Fibroblast of peridontal ligament (primary cell): ENCODE measurements around the gene SAXO2.
"Not testable (repeated sequence)": the region's sequence is repeated elsewhere in the genome, so short reads cannot be mapped to it uniquely, and the experiment has no call there.

Experiments
- DNase-seq: peaks from one replicate; pipeline ENCODE4 v3.0.0-alpha.2; 2010; ENCODE audit errors: extremely low read depth

The SAXO2 gene

GRCh38 chr15:82286475-82286874 is 23.9 kb downstream of the SAXO2 start:
- DNase-seq, result not testable (repeated sequence)

GRCh38 chr15:82288202-82288601 is 25.6 kb downstream of the SAXO2 start:
- not testable (repeated sequence) for DNase-seq

- no peak for DNase-seq
Observed at GRCh38 chr15:82292271-82292670, 29.7 kb downstream of the SAXO2 start.

- DNase-seq, result no peak
Observed at GRCh38 chr15:82294061-82294690, 31.6 kb downstream of the SAXO2 start.

GRCh38 chr15:82297546-82297945 is 34.9 kb downstream of the SAXO2 start:
- DNase-seq, result no peak

GRCh38 chr15:82298032-82298431 is 35.4 kb downstream of the SAXO2 start:
- no peak for DNase-seq

- no peak for DNase-seq
Observed at GRCh38 chr15:82298520-82298919, 35.9 kb downstream of the SAXO2 start.

- not testable (repeated sequence) for DNase-seq
Observed at GRCh38 chr15:82299511-82299914, 36.9 kb downstream of the SAXO2 start.

- DNase-seq, result not testable (repeated sequence)
Observed at GRCh38 chr15:82300326-82300725, 37.7 kb downstream of the SAXO2 start.

- no peak for DNase-seq
Observed at GRCh38 chr15:82300883-82301282, 38.3 kb downstream of the SAXO2 start.

GRCh38 chr15:82301296-82302016 is 38.8 kb downstream of the SAXO2 start:
- no peak for DNase-seq

- DNase-seq, result no peak
Observed at GRCh38 chr15:82303956-82304777, 41.5 kb downstream of the SAXO2 start.

GRCh38 chr15:82304778-82305090 is 42.1 kb downstream of the SAXO2 start:
- no peak for DNase-seq

GRCh38 chr15:82305621-82306048 is 43.0 kb downstream of the SAXO2 start:
- DNase-seq, result no peak

GRCh38 chr15:82306791-82307713 is 44.4 kb downstream of the SAXO2 start:
- no peak for DNase-seq

GRCh38 chr15:82307714-82308081 is 45.1 kb downstream of the SAXO2 start:
- DNase-seq, result no peak

- no peak for DNase-seq
Observed at GRCh38 chr15:82309802-82310201, 47.2 kb downstream of the SAXO2 start.

GRCh38 chr15:82311321-82311720 is 48.7 kb downstream of the SAXO2 start:
- not testable (repeated sequence) for DNase-seq

- DNase-seq, result no peak
Observed at GRCh38 chr15:82312586-82313349, 50.1 kb downstream of the SAXO2 start.

- DNase-seq, result no peak
Observed at GRCh38 chr15:82313446-82313845, 50.8 kb downstream of the SAXO2 start.
